Gastrocnemius medialis (tissue), 4 donors: ENCODE measurements around the gene FCER2. TPM values are rescaled to one million over a fixed set of nuclear protein-coding genes. Genes with fewer than 3 reads are reported as not detected.

Experiments used
- ATAC-seq, 2 donors: fragments of 150-250 bp; one replicate each; pipeline ENCODE4 v1.9.1; 2016
- DNase-seq, 2 donors: peaks; one replicate each; pipeline ENCODE4 v3.0.0-alpha.2; 2019
- H3K27ac ChIP-seq, 4 donors: fragments of 200-600 bp; sonication (generic); 1 replicate in 1 of 4; 2 replicates in 3 of 4; pipeline ENCODE4 v1.5.1; 2016 to 2018; ENCODE audit warnings: mild to moderate bottlenecking in 2 of 4, moderate library complexity in 1 of 4
- H3K27me3 ChIP-seq, 3 donors: fragments of 200-600 bp; sonication (generic) in 2 of 3; 1 replicate in 1 of 3; 2 replicates in 2 of 3; pipeline versions ENCODE4 v1.5.1 to v1.6.0; 2016 to 2019; ENCODE audit warnings: mild to moderate bottlenecking in 1 of 3, moderate library complexity in 1 of 3
- H3K36me3 ChIP-seq, 2 donors: fragments of 200-600 bp; sonication (generic) in 1 of 2; one replicate each; pipeline ENCODE4 v1.5.1; 2017 to 2018
- H3K4me1 ChIP-seq, 2 donors: fragments of 200-600 bp; sonication (generic) in 1 of 2; one replicate each; pipeline ENCODE4 v1.5.1; 2016 to 2017; ENCODE audit warnings: mild to moderate bottlenecking in 2 of 2
- H3K4me3 ChIP-seq, 4 donors: fragments of 200-600 bp; sonication (generic) in 3 of 4; 1 replicate in 1 of 4; 2 replicates in 3 of 4; pipeline ENCODE4 v1.5.1; 2016 to 2019; ENCODE audit warnings: mild to moderate bottlenecking in 2 of 4
- H3K9me3 ChIP-seq, 3 donors: fragments of 200-600 bp; sonication (generic) in 2 of 3; 1 replicate in 1 of 3; 2 replicates in 2 of 3; pipeline ENCODE4 v1.5.1; 2016 to 2019
- POLR2A ChIP-seq, 2 donors: fragments of 450-650 bp; IDR thresholded peaks; one replicate each; pipeline ENCODE4 v1.6.1; 2017; ENCODE audit warnings: antibody characterized with exemption in 2 of 2, mild to moderate bottlenecking in 2 of 2, moderate library complexity in 2 of 2
- in situ Hi-C, 4 donors: fragments of 200-750 bp; cut with MboI; loops; one replicate each; pipeline versions ENCODE4 v1.15.0 to v1.8.0; 2017; ENCODE audit warnings: low sequenced_read_pairs in 4 of 4
- intact Hi-C: fragments of 100-400 bp; cut with DNase I; formaldehyde crosslinking; loops from one replicate; pipeline ENCODE4 v1.15.1; 2023; ENCODE audit warnings: low total_unique reads
- total RNA-seq, 4 donors: library from RNA; depleted of rRNA; stranded (reverse); fragments of >200 nt; gene quantifications; one replicate each; pipeline versions ENCODE4 v1.1.0 to v1.2.3, GENCODE V29; 2016
- TF ChIP-seq, protein P1 (sequence below), 5 experiments: fragments of 450-650 bp in 3 of 5; fragments of 200-600 bp in 2 of 5; sonication (generic) in 2 of 5; IDR thresholded peaks in 4 of 5; conservative IDR thresholded peaks in 1 of 5; 1 replicate in 4 of 5; 2 replicates in 1 of 5; pipeline ENCODE4 v1.5.1; 2016 to 2019; ENCODE audit warnings: antibody characterized with exemption in 5 of 5, mild to moderate bottlenecking in 3 of 5, moderate library complexity in 3 of 5

Gene FCER2, protein sequence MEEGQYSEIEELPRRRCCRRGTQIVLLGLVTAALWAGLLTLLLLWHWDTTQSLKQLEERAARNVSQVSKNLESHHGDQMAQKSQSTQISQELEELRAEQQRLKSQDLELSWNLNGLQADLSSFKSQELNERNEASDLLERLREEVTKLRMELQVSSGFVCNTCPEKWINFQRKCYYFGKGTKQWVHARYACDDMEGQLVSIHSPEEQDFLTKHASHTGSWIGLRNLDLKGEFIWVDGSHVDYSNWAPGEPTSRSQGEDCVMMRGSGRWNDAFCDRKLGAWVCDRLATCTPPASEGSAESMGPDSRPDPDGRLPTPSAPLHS
- total RNA-seq = not detected

- no peaks in the 10 kb centered on the region for H3K9me3 ChIP-seq
- no peak within 1 kb of the TSS for H3K4me3 ChIP-seq
- no peak for TF ChIP-seq POLR2A (IDR thresholded peaks at IDR 0.05)
- TF ChIP-seq, protein P1, sequence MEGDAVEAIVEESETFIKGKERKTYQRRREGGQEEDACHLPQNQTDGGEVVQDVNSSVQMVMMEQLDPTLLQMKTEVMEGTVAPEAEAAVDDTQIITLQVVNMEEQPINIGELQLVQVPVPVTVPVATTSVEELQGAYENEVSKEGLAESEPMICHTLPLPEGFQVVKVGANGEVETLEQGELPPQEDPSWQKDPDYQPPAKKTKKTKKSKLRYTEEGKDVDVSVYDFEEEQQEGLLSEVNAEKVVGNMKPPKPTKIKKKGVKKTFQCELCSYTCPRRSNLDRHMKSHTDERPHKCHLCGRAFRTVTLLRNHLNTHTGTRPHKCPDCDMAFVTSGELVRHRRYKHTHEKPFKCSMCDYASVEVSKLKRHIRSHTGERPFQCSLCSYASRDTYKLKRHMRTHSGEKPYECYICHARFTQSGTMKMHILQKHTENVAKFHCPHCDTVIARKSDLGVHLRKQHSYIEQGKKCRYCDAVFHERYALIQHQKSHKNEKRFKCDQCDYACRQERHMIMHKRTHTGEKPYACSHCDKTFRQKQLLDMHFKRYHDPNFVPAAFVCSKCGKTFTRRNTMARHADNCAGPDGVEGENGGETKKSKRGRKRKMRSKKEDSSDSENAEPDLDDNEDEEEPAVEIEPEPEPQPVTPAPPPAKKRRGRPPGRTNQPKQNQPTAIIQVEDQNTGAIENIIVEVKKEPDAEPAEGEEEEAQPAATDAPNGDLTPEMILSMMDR (IDR thresholded peaks at IDR 0.05 in 4 of 5, conservative IDR thresholded peaks at IDR 0.05 in 1 of 5) = no peak
- intact Hi-C loops (no loop called here), in situ Hi-C loops (no loop called here)
- no peaks in the 10 kb centered on the region for H3K36me3 ChIP-seq
- no peak within 1 kb of the TSS for H3K27ac ChIP-seq
- H3K4me1 ChIP-seq = no peaks in the 10 kb centered on the region
- no peak for DNase-seq
- ATAC-seq = no peak
- H3K27me3 ChIP-seq = peaks cover 0 to 22% (median 13%) of the 10 kb centered on the region in 3 donors
Measured at GRCh38 chr19:7701654-7702457, at the start of gene FCER2. FCER2 (minus strand) TSS chr19:7702131; CDS start chr19:7699760, 2,371 bp downstream.

DNA sequence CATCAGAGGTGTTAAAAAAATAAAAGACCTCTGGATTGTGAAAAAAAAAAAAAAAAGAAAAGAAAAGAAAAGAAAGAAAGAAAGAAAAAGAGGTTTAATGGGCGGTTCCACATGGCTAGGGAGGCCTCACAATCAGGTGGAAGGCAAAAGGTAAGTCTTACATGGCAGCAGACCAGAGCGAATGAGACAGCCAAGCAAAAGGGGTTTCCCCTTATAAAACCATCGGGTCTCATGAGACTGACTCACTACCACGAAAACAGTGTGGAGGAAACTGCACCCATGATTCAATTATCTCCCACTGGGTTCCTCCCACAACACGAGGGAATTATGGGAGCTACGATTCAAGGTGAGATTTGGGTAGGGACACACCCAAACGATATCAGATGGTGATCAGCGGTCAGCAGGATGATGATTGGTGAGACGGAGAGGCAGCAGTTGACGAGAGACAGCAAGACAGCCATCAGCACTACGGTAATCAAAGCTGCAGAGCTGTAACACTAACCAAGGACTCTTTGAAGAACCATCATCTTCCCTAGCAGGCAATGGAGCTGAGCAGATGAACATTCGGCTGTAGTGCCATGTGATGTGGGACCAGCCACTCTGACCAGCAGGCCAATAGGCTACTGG, 49.3 kb upstream of the FCER2 start:
- TF ChIP-seq, protein P1 (IDR thresholded peaks at IDR 0.05 in 4 of 5, conservative IDR thresholded peaks at IDR 0.05 in 1 of 5) = no peak
- TF ChIP-seq POLR2A (IDR thresholded peaks at IDR 0.05) = no peak
- intact Hi-C loops (no loop called here), in situ Hi-C loops (no loop called here)
- Histone ChIP-seq H3K9me3 (no peaks in the 10 kb centered on the region), H3K4me1 (no peaks in the 10 kb centered on the region), H3K27me3 (peaks cover 0 to 4% (median 4%) of the 10 kb centered on the region in 3 donors), H3K36me3 (no peaks in the 10 kb centered on the region), H3K27ac (no peak overlapping the region), H3K4me3 (no peak overlapping the region)
- ATAC-seq (no peak), DNase-seq (no peak)

- intact Hi-C loops = no loop called here
- no peaks in the 10 kb centered on the region for H3K9me3 ChIP-seq
- no peak overlapping the region for H3K27ac ChIP-seq
- ATAC-seq (no peak), DNase-seq (no peak)
- no peak overlapping the region for H3K4me3 ChIP-seq
- H3K4me1 ChIP-seq = no peaks in the 10 kb centered on the region
- in situ Hi-C loops = no loop called here
- peaks cover 0 to 4% (median 4%) of the 10 kb centered on the region in 3 donors for H3K27me3 ChIP-seq
- no peaks in the 10 kb centered on the region for H3K36me3 ChIP-seq
- no peak for TF ChIP-seq POLR2A (IDR thresholded peaks at IDR 0.05)
- TF ChIP-seq, protein P1 (IDR thresholded peaks at IDR 0.05 in 4 of 5, conservative IDR thresholded peaks at IDR 0.05 in 1 of 5) = no peak
Measured at GRCh38 chr19:7748756-7749155, 46.8 kb upstream of the FCER2 start.

GRCh38 chr19:7748171-7748570, 46.2 kb upstream of the FCER2 start:
- TF ChIP-seq, protein P1 (IDR thresholded peaks at IDR 0.05 in 4 of 5, conservative IDR thresholded peaks at IDR 0.05 in 1 of 5) = no peak
- TF ChIP-seq POLR2A (IDR thresholded peaks at IDR 0.05) = no peak
- in situ Hi-C loops = no loop called here
- intact Hi-C loops = no loop called here
- no peak for ATAC-seq
- Histone ChIP-seq H3K36me3 (no peaks in the 10 kb centered on the region), H3K4me1 (no peaks in the 10 kb centered on the region), H3K9me3 (no peaks in the 10 kb centered on the region), H3K27me3 (peaks cover 0 to 4% (median 4%) of the 10 kb centered on the region in 3 donors), H3K4me3 (no peak overlapping the region), H3K27ac (no peak overlapping the region)
- DNase-seq = no peak
